ENCODE data around the gene NFATC2.

DNA sequence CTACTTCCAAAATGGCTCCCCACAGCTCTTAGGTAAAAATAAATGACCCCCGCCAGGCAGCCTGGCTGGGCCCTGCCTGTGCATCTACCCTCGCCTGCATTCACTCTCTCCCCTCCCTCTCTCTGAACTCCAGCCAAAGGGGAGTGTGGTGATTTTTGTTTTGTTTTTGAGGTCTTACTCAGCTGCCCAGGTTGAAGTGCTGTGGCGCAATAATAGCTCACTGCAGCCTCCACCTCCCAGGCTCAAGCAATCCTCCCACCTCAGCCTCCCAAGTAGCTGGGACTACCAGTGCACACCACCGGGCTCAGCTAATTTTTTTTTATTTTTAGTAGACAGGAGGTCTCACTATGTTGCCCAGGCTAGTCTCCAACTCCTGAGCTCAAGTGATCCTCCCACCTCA lies 15.8 kb downstream of the NFATC2 start:
- TF ChIP-seq, protein P1, sequence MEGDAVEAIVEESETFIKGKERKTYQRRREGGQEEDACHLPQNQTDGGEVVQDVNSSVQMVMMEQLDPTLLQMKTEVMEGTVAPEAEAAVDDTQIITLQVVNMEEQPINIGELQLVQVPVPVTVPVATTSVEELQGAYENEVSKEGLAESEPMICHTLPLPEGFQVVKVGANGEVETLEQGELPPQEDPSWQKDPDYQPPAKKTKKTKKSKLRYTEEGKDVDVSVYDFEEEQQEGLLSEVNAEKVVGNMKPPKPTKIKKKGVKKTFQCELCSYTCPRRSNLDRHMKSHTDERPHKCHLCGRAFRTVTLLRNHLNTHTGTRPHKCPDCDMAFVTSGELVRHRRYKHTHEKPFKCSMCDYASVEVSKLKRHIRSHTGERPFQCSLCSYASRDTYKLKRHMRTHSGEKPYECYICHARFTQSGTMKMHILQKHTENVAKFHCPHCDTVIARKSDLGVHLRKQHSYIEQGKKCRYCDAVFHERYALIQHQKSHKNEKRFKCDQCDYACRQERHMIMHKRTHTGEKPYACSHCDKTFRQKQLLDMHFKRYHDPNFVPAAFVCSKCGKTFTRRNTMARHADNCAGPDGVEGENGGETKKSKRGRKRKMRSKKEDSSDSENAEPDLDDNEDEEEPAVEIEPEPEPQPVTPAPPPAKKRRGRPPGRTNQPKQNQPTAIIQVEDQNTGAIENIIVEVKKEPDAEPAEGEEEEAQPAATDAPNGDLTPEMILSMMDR (IDR thresholded peaks at IDR 0.05) = no peak
- no peak for TF ChIP-seq POLR2A (IDR thresholded peaks at IDR 0.05)

Data from Peyer's patch (tissue), 4 donors.